K562 (cell line): ENCODE measurements around the gene ZNF474. TPM values are rescaled to one million over a fixed set of nuclear protein-coding genes. Genes with fewer than 3 reads are reported as not detected.
A peak's percentile ranks its signal among the peaks of the same experiment; 100 is the strongest.

Source experiments
- CEBPG ChIP-seq, 3 experiments: fragments of 200-800 bp in 1 of 3; sonication (Bioruptor generic) in 1 of 3; sonication (generic) in 1 of 3; formaldehyde crosslinking in 1 of 3; IDR thresholded peaks in 2 of 3; conservative IDR thresholded peaks in 1 of 3; 2 replicates each; pipeline versions ENCODE4 v1.6.1 to v1.8.0; 2016 to 2022; ENCODE audit warnings: missing compliant biosample characterization in 2 of 3, missing genetic modification characterization in 2 of 3, mild to moderate bottlenecking in 1 of 3, missing genetic modification reagents in 1 of 3
- E2F3 ChIP-seq: fragments of 250-450 bp; sonication (Bioruptor Pico); IDR thresholded peaks from 2 replicates; pipeline ENCODE4 v1.4.0; 2020; ENCODE audit warnings: mild to moderate bottlenecking
- FOXA3 ChIP-seq, 2 experiments: fragments of 450-650 bp in 1 of 2; sonication (generic) in 1 of 2; formaldehyde crosslinking; IDR thresholded peaks in 1 of 2; conservative IDR thresholded peaks in 1 of 2; 2 replicates each; pipeline versions ENCODE4 v1.4.0 to v1.8.0; 2020 to 2022; ENCODE audit warnings: mild to moderate bottlenecking in 2 of 2, missing genetic modification reagents in 1 of 2
- GATAD2A ChIP-seq: fragments of 450-650 bp; IDR thresholded peaks from 2 replicates; pipeline ENCODE4 v1.6.1; 2017
- HNRNPL ChIP-seq: fragments of 200-400 bp; formaldehyde crosslinking; IDR thresholded peaks from 2 replicates; pipeline ENCODE4 v1.6.1; 2017; ENCODE audit warnings: low read depth, mild to moderate bottlenecking, low read length
- ILF3 ChIP-seq: fragments of 450-650 bp; IDR thresholded peaks from 2 replicates; pipeline ENCODE4 v1.6.1; 2018; ENCODE audit warnings: antibody characterized with exemption, mild to moderate bottlenecking, moderate library complexity, borderline replicate concordance
- IRF2 ChIP-seq: sonication (generic); formaldehyde crosslinking; IDR thresholded peaks from 2 replicates; pipeline ENCODE4 v1.8.1; 2022; ENCODE audit warnings: mild to moderate bottlenecking, missing genetic modification reagents
- KDM4B ChIP-seq, 2 experiments: fragments of 450-650 bp in 1 of 2; sonication (generic) in 1 of 2; IDR thresholded peaks; 2 replicates each; pipeline ENCODE4 v1.6.1; 2016 to 2017; ENCODE audit warnings: borderline replicate concordance in 2 of 2, antibody characterized with exemption in 1 of 2, low read depth in 1 of 2, mild to moderate bottlenecking in 1 of 2
- SRSF3 ChIP-seq: fragments of 200-400 bp; formaldehyde crosslinking; IDR thresholded peaks from 2 replicates; pipeline ENCODE4 v1.6.1; 2016; ENCODE audit warnings: mild to moderate bottlenecking, low read length, moderate library complexity; ENCODE audit not compliant: insufficient read depth
- TRIM24 ChIP-seq, 2 experiments: fragments of 450-650 bp; IDR thresholded peaks; 2 replicates each; pipeline ENCODE4 v1.6.1; 2016
- ZBTB8A ChIP-seq: fragments of 450-650 bp; IDR thresholded peaks from 2 replicates; pipeline ENCODE4 v1.6.1; 2018; ENCODE audit warnings: mild to moderate bottlenecking, moderate library complexity; ENCODE audit not compliant: partially characterized antibody
- ZNF165 ChIP-seq: fragments of 250-450 bp; sonication (Bioruptor Pico); IDR thresholded peaks from 2 replicates; pipeline ENCODE4 v1.4.0; 2020; ENCODE audit warnings: borderline replicate concordance
- ZNF197 ChIP-seq: fragments of 200-800 bp; sonication (Bioruptor generic); IDR thresholded peaks from 2 replicates; pipeline ENCODE4 v1.6.1; 2016; ENCODE audit warnings: low read depth, missing genetic modification characterization, missing compliant biosample characterization
- ZNF232 ChIP-seq: sonication (generic); formaldehyde crosslinking; IDR thresholded peaks from 2 replicates; pipeline ENCODE4 v1.8.0; 2022; ENCODE audit warnings: mild to moderate bottlenecking, missing genetic modification reagents
- polyA plus RNA-seq, 8 experiments: library from polyadenylated mRNA; depleted of rRNA in 4 of 8; stranded (reverse) in 5 of 8; unstranded in 3 of 8; fragments of >200 nt; fragmentation: Nextera tagmentation in 2 of 8; fragmentation: Illumina TruSeq in 1 of 8; extraction: Ambion mirVana in 2 of 8; extraction: Trizol in 1 of 8; gene quantifications; 2 replicates each; pipeline versions ENCODE4 v1.2.1 to v1.2.3, GENCODE V29; 2011 to 2014; ENCODE audit warnings: inconsistent platforms in 1 of 8, missing spikeins in 1 of 8
- total RNA-seq, 7 experiments: library from RNA; depleted of rRNA in 6 of 7; stranded (reverse); fragments of >200 nt in 6 of 7; fragmentation: Illumina TruSeq in 2 of 7; extraction: Trizol in 2 of 7; gene quantifications; 2 replicates each; pipeline versions ENCODE4 v1.2.1 to v1.2.3, GENCODE V29; 2011 to 2021; ENCODE audit warnings: low replicate concordance in 1 of 7
- TF ChIP-seq, protein P1 (sequence below), 2 experiments: IDR thresholded peaks; 2 replicates each; pipeline ENCODE4 v1.6.1; 2011; ENCODE audit warnings: borderline replicate concordance in 1 of 2, control low read depth in 1 of 2, low read depth in 1 of 2, low read length in 1 of 2, mild to moderate bottlenecking in 1 of 2, mixed read lengths in 1 of 2, moderate library complexity in 1 of 2; ENCODE audit not compliant: insufficient read depth in 1 of 2, insufficient read length in 1 of 2, poor library complexity in 1 of 2, severe bottlenecking in 1 of 2; ENCODE audit errors: extremely low read depth in 1 of 2
- TF ChIP-seq, protein P2 (sequence below): fragments of 450-650 bp; IDR thresholded peaks from 2 replicates; pipeline ENCODE4 v1.6.1; 2016; ENCODE audit warnings: borderline replicate concordance
- TF ChIP-seq, protein P3 (sequence below): sonication (generic); formaldehyde crosslinking; IDR thresholded peaks from 2 replicates; pipeline ENCODE4 v1.8.1; 2023; ENCODE audit warnings: mild to moderate bottlenecking, missing genetic modification reagents

Gene ZNF474
- total and polyA plus RNA-seq, 9 of the 15 experiments (the other 6 are each of a cell fraction or from before 2014, with no cell fraction given): 0.16 to 0.62 (median 0.39) TPM

DNA sequence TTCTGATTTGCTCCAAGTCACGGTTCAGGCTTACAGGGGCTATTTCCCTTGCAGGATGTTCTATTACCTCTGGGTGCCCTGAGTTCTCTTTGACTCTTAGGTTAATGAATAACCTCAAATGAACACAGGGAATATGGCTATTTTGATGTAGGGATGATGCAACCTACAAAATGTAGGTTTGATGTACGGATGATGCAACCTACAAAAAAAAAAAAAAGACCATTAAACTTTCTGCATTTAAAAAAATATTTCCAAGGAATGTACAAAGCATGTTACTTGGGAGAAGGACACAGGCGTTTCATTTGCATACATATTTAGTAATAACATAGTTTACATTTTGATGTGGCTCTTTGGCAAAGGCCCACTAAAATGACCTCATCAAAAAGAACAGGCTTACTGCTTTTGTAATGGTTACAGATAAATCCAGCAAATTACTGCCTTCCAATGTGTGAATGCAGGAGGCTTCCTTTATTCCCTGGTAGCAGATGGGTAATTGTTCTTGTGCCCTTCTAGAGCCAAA, 36.3 kb downstream of the ZNF474 start (continued):
- no peak for TF ChIP-seq CEBPG (CRISPR knock-in tag; IDR thresholded peaks at IDR 0.05)
- TF ChIP-seq CEBPG (tag; conservative IDR thresholded peaks at IDR 0.05 in 1 of 2, IDR thresholded peaks at IDR 0.05 in 1 of 2): peak; percentile 83 to 85
- no peak for TF ChIP-seq ZNF232 (CRISPR knock-in tag)
- TF ChIP-seq, protein P1, sequence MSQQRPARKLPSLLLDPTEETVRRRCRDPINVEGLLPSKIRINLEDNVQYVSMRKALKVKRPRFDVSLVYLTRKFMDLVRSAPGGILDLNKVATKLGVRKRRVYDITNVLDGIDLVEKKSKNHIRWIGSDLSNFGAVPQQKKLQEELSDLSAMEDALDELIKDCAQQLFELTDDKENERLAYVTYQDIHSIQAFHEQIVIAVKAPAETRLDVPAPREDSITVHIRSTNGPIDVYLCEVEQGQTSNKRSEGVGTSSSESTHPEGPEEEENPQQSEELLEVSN (IDR thresholded peaks at IDR 0.05; ENCODE audit: borderline replicate concordance in 1 of 2, extremely low read depth in 1 of 2, insufficient read depth in 1 of 2, insufficient read length in 1 of 2, low read depth in 1 of 2, low read length in 1 of 2, poor library complexity in 1 of 2, severe bottlenecking in 1 of 2): no peak
- TF ChIP-seq GATAD2A: no peak
- TF ChIP-seq, protein P2, sequence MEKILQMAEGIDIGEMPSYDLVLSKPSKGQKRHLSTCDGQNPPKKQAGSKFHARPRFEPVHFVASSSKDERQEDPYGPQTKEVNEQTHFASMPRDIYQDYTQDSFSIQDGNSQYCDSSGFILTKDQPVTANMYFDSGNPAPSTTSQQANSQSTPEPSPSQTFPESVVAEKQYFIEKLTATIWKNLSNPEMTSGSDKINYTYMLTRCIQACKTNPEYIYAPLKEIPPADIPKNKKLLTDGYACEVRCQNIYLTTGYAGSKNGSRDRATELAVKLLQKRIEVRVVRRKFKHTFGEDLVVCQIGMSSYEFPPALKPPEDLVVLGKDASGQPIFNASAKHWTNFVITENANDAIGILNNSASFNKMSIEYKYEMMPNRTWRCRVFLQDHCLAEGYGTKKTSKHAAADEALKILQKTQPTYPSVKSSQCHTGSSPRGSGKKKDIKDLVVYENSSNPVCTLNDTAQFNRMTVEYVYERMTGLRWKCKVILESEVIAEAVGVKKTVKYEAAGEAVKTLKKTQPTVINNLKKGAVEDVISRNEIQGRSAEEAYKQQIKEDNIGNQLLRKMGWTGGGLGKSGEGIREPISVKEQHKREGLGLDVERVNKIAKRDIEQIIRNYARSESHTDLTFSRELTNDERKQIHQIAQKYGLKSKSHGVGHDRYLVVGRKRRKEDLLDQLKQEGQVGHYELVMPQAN: no peak
- TF ChIP-seq ZNF197 (CRISPR knock-in tag): no peak
- TF ChIP-seq FOXA3 (CRISPR knock-in tag; conservative IDR thresholded peaks at IDR 0.05 in 1 of 2, IDR thresholded peaks at IDR 0.05 in 1 of 2): no peak
- TF ChIP-seq, protein P3, sequence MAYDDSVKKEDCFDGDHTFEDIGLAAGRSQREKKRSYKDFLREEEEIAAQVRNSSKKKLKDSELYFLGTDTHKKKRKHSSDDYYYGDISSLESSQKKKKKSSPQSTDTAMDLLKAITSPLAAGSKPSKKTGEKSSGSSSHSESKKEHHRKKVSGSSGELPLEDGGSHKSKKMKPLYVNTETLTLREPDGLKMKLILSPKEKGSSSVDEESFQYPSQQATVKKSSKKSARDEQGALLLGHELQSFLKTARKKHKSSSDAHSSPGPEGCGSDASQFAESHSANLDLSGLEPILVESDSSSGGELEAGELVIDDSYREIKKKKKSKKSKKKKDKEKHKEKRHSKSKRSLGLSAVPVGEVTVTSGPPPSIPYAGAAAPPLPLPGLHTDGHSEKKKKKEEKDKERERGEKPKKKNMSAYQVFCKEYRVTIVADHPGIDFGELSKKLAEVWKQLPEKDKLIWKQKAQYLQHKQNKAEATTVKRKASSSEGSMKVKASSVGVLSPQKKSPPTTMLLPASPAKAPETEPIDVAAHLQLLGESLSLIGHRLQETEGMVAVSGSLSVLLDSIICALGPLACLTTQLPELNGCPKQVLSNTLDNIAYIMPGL (CRISPR knock-in tag): no peak
- TF ChIP-seq ZNF165 (CRISPR knock-in tag): no peak
- TF ChIP-seq SRSF3: no peak
- no peak for TF ChIP-seq ILF3
- peak; percentile 62 to 63; a peak in 2 of 4 replicates for TF ChIP-seq TRIM24 (IDR thresholded peaks at IDR 0.05)
- TF ChIP-seq E2F3: no peak
- TF ChIP-seq ZBTB8A: no peak
- TF ChIP-seq KDM4B (IDR thresholded peaks at IDR 0.05; ENCODE audit: borderline replicate concordance in 2 of 2, low read depth in 1 of 2): no peak
- TF ChIP-seq IRF2 (CRISPR knock-in tag): no peak
- TF ChIP-seq HNRNPL: no peak
- TF ChIP-seq, all 486 proteins: peak for 4
